ENCODE measurements around the gene CHAD.
A peak's percentile ranks its signal among the peaks of the same experiment; 100 is the strongest.

The CHAD gene

GRCh38 chr17:50501054-50501453, 32.4 kb upstream of the CHAD start:
- Histone ChIP-seq H3K27me3 (ENCODE audit: insufficient read depth, low read length, poor library complexity, severe bottlenecking) (no peaks in the 10 kb centered on the region), H3K4me1 (ENCODE audit: insufficient read depth, low read length, poor library complexity, severe bottlenecking) (no peaks in the 10 kb centered on the region), H3K79me2 (ENCODE audit: insufficient read depth, low read length) (no peaks in the 10 kb centered on the region), H3K36me3 (ENCODE audit: insufficient read depth, low read length) (no peaks in the 10 kb centered on the region), H3K9me2 (replicated peaks; ENCODE audit: low read depth, low read length) (no peaks in the 10 kb centered on the region), H4K20me1 (ENCODE audit: insufficient read depth, low read length, poor library complexity, severe bottlenecking) (no peaks in the 10 kb centered on the region), H3K4me2 (ENCODE audit: low read depth, low read length, poor library complexity, severe bottlenecking) (no peak overlapping the region), H3K9ac (ENCODE audit: low read depth, low read length, poor library complexity, severe bottlenecking) (no peak overlapping the region), H3F3A (ENCODE audit: low read depth) (no peaks in the 10 kb centered on the region), H3K4me3 (ENCODE audit: low read length, poor library complexity, severe bottlenecking) (no peak overlapping the region), H3K9me3 (ENCODE audit: insufficient read depth, low read depth, low read length) (no peaks in the 10 kb centered on the region), H2AFZ (ENCODE audit: low read length) (no peak overlapping the region)
- TF ChIP-seq EZH2phosphoT487 (IDR thresholded peaks at IDR 0.05; ENCODE audit: borderline replicate concordance) (no peak), CTCF (conservative IDR thresholded peaks at IDR 0.05; ENCODE audit: low read length) (peak; percentile 49)

DNA sequence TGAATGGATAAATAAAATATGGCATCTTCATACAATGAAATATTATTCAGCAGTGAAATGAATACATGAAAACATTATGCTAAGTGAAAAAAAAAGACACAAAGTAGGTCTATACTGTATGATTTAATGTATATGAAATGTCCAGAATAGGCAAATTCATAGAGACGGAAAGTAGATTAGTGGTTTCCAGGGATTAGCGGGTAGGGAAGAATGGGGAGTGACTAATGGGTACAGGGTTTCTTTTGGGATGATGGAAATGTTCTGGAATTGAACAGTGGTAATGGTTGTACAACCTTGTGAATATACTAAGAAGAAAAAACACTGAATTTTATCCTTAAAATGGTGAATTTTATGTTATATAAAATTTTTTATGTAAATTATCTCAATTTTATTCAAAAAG, 31.0 kb upstream of the CHAD start:
- no peak overlapping the region for H3K9ac ChIP-seq (ENCODE audit: low read depth, low read length, poor library complexity, severe bottlenecking)
- H3K27me3 ChIP-seq (ENCODE audit: insufficient read depth, low read length, poor library complexity, severe bottlenecking) = no peaks in the 10 kb centered on the region
- H3F3A ChIP-seq (ENCODE audit: low read depth) = no peaks in the 10 kb centered on the region
- no peaks in the 10 kb centered on the region for H3K36me3 ChIP-seq (ENCODE audit: insufficient read depth, low read length)
- H4K20me1 ChIP-seq (ENCODE audit: insufficient read depth, low read length, poor library complexity, severe bottlenecking) = no peaks in the 10 kb centered on the region
- TF ChIP-seq EZH2phosphoT487 (IDR thresholded peaks at IDR 0.05; ENCODE audit: borderline replicate concordance) (no peak), CTCF (conservative IDR thresholded peaks at IDR 0.05; ENCODE audit: low read length) (no peak)
- no peaks in the 10 kb centered on the region for H3K4me1 ChIP-seq (ENCODE audit: insufficient read depth, low read length, poor library complexity, severe bottlenecking)
- H3K79me2 ChIP-seq (ENCODE audit: insufficient read depth, low read length) = no peaks in the 10 kb centered on the region
- H3K9me3 ChIP-seq (ENCODE audit: insufficient read depth, low read depth, low read length) = no peaks in the 10 kb centered on the region
- H3K9me2 ChIP-seq (replicated peaks; ENCODE audit: low read depth, low read length) = no peaks in the 10 kb centered on the region
- H3K4me3 ChIP-seq (ENCODE audit: low read length, poor library complexity, severe bottlenecking) = no peak overlapping the region
- H2AFZ ChIP-seq (ENCODE audit: low read length) = no peak overlapping the region
- H3K4me2 ChIP-seq (ENCODE audit: low read depth, low read length, poor library complexity, severe bottlenecking) = no peak overlapping the region

- Histone ChIP-seq H3K4me1 (ENCODE audit: insufficient read depth, low read length, poor library complexity, severe bottlenecking) (no peaks in the 10 kb centered on the region), H3K27me3 (ENCODE audit: insufficient read depth, low read length, poor library complexity, severe bottlenecking) (no peaks in the 10 kb centered on the region), H2AFZ (ENCODE audit: low read length) (no peak overlapping the region), H3K79me2 (ENCODE audit: insufficient read depth, low read length) (no peaks in the 10 kb centered on the region), H3F3A (ENCODE audit: low read depth) (no peaks in the 10 kb centered on the region), H3K9ac (ENCODE audit: low read depth, low read length, poor library complexity, severe bottlenecking) (no peak overlapping the region), H3K9me3 (ENCODE audit: insufficient read depth, low read depth, low read length) (no peaks in the 10 kb centered on the region), H3K9me2 (replicated peaks; ENCODE audit: low read depth, low read length) (no peaks in the 10 kb centered on the region), H4K20me1 (ENCODE audit: insufficient read depth, low read length, poor library complexity, severe bottlenecking) (no peaks in the 10 kb centered on the region), H3K4me3 (ENCODE audit: low read length, poor library complexity, severe bottlenecking) (no peak overlapping the region), H3K4me2 (ENCODE audit: low read depth, low read length, poor library complexity, severe bottlenecking) (no peak overlapping the region), H3K36me3 (ENCODE audit: insufficient read depth, low read length) (no peaks in the 10 kb centered on the region)
- no peak for TF ChIP-seq EZH2phosphoT487 (IDR thresholded peaks at IDR 0.05; ENCODE audit: borderline replicate concordance)
- TF ChIP-seq CTCF (conservative IDR thresholded peaks at IDR 0.05; ENCODE audit: low read length) = no peak
Measured at GRCh38 chr17:50499270-50499669, 30.6 kb upstream of the CHAD start.
